GM12892 (cell line): Measurements from ENCODE around the gene TRPM3.

Experiments
- DNase-seq: peaks from one replicate; pipeline ENCODE4 v3.0.0; 2011; ENCODE audit not compliant: insufficient read length
- FAIRE-seq: peaks from 2 replicates; lab custom pipeline; 2011; peaks lifted over from hg19 to GRCh38; lab: Jason Lieb, UNC
- POLR2A ChIP-seq: IDR thresholded peaks from 2 replicates; pipeline ENCODE4 v1.6.1; 2011; ENCODE audit warnings: low read depth, low read length, control low read depth
- POLR2AphosphoS5 ChIP-seq: IDR thresholded peaks from 2 replicates; pipeline ENCODE4 v1.6.1; 2011; ENCODE audit warnings: low read depth, low read length, control low read depth
- TAF1 ChIP-seq: IDR thresholded peaks from 2 replicates; pipeline ENCODE4 v1.6.1; 2011; ENCODE audit warnings: low read depth, mild to moderate bottlenecking, control low read depth, low read length, borderline replicate concordance

The TRPM3 gene

DNA sequence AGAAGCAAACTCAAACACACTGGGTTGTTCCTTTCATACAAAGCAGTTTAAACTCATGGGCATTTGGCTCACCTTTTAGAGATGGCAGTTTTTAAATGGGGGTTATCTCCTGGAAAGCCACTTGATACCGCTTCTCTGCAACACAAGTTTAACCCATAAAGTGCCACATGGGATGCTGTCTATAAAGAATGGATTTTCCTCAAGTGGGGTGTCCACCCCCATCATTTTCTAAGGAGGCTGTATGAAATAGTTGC lies 528 bp upstream of the TRPM3 start:
- FAIRE-seq = no peak

DNA sequence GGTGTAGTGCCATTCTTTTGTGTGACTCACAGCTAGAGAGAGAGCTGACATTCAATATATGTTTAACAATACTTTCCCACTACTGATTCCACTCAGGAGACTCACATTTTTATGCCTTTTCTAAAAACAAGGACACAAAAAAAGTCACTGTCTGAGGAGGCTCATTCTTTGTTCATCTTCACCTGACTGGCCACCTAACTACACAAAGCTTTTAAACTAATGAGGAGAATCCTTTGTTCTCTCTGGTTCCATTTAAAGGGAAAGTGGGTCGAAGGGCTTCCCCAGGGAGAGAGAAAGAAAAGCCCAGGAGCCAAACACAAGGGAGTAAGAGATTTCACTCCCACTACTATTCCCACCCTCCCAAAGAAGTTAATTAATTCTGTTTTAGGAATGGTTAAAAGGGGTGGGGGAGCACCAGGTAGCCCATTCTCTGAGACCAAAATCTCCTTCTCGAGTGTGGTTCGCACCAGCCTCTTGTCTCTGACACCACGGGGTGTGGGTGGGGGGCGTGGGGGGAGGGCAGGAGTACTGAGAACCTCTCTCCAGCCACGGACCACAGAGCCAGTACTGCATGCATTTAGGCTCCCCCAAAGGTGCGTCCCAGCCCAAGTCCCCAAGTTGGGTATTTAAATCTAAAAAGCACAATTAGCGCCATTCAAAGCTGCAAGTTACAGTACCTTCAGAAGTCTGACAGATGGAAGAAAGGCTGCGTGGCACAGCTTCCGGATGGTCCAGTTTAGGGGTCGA lies 747 bp downstream of the TRPM3 start:
- no peak for DNase-seq
- no peak for FAIRE-seq
- TF ChIP-seq TAF1 = no peak
- TF ChIP-seq POLR2A = no peak
- TF ChIP-seq POLR2AphosphoS5 = no peak

More for the DNA sequence above, 528 bp upstream of the TRPM3 start:
- no peak for DNase-seq
- TF ChIP-seq TAF1 (no peak), POLR2A (no peak), POLR2AphosphoS5 (no peak)

- TF ChIP-seq TAF1 (no peak), POLR2AphosphoS5 (no peak), POLR2A (no peak)
- no peak for DNase-seq
- FAIRE-seq = no peak
Measured at GRCh38 chr9:71119746-71120145, 1.7 kb downstream of the TRPM3 start.

DNA sequence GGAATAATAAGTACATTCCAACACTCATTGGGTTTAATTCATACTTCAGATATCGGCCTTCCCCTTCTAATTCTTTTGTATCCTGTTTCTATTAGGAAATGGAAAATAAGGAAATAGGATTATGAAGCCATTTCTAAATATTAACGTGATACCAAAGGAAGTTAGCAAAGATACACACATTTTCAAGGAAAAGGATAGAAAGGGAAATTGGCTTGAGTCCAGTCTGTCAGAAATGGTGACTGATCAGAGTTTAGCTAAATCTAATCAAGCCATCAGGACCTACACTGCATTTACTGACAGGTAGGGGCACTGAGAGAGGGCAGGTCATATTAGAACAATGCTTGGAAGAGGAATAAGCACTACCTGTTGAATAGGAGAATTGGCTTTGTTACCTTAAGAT lies 3.1 kb downstream of the TRPM3 start:
- DNase-seq (no peak), FAIRE-seq (no peak)
- no peak for TF ChIP-seq TAF1
- no peak for TF ChIP-seq POLR2A
- no peak for TF ChIP-seq POLR2AphosphoS5

- TF ChIP-seq POLR2AphosphoS5 = no peak
- no peak for TF ChIP-seq POLR2A
- no peak for TF ChIP-seq TAF1
- no peak for DNase-seq
- FAIRE-seq = no peak
Measured at GRCh38 chr9:71115448-71115975, 5.9 kb downstream of the TRPM3 start.

GRCh38 chr9:71112866-71113265 lies 8.6 kb downstream of the TRPM3 start:
- no peak for DNase-seq
- no peak for FAIRE-seq
- TF ChIP-seq POLR2A = no peak
- TF ChIP-seq TAF1 = no peak

GRCh38 chr9:71108937-71109336 lies 12.5 kb downstream of the TRPM3 start:
- TF ChIP-seq POLR2AphosphoS5 (no peak), TAF1 (no peak), POLR2A (no peak)
- FAIRE-seq (no peak), DNase-seq (no peak)

- FAIRE-seq = no peak
- DNase-seq = no peak
- no peak for TF ChIP-seq TAF1
- TF ChIP-seq POLR2A = no peak
- TF ChIP-seq POLR2AphosphoS5 = no peak
Measured at GRCh38 chr9:71106992-71107391, 14.4 kb downstream of the TRPM3 start.

DNA sequence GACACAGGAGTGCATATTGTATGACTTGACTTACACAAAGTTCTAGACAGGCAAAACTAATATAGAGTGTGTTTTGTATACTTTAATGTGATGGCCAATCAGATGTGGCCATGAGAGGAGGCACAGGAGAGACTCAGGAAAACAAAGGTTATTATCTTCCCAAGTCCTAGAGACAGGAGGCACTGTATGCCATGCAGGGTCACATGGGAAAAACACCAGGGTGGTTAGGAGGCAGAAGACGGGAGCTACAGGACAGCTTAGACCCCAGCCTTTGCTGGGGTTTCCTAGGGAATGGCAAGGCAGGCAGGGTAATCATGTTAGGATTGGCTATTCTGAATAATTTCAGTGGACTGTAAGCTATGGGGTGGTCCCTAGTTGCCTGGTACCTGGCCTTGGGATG lies 16.2 kb downstream of the TRPM3 start:
- DNase-seq (no peak), FAIRE-seq (no peak)
- TF ChIP-seq POLR2AphosphoS5 (no peak), POLR2A (no peak), TAF1 (no peak)

- no peak for FAIRE-seq
- TF ChIP-seq POLR2AphosphoS5 (no peak), TAF1 (no peak), POLR2A (no peak)
- DNase-seq = no peak
Measured at GRCh38 chr9:71098801-71099200, 22.6 kb downstream of the TRPM3 start.

DNA sequence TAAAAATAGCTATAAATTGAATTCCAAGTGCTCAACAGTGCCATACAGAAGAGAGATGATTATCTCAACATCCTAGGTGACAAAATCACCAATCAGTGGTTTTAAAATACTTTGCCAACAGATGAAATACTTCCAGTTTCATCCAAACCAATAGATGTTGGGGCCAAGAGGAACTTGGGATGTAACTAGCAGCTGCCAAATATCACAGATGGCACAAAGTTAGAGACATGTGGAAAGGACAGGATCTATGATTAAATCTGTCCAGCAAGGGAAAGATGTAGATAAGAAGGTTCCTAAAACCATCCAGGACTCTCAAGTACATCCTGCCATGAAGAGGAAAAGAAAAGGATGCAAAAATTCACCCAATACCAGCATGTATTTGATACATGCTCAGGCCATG lies 23.8 kb downstream of the TRPM3 start:
- TF ChIP-seq POLR2AphosphoS5 (no peak), TAF1 (no peak), POLR2A (no peak)
- FAIRE-seq = no peak
- DNase-seq = no peak

DNA sequence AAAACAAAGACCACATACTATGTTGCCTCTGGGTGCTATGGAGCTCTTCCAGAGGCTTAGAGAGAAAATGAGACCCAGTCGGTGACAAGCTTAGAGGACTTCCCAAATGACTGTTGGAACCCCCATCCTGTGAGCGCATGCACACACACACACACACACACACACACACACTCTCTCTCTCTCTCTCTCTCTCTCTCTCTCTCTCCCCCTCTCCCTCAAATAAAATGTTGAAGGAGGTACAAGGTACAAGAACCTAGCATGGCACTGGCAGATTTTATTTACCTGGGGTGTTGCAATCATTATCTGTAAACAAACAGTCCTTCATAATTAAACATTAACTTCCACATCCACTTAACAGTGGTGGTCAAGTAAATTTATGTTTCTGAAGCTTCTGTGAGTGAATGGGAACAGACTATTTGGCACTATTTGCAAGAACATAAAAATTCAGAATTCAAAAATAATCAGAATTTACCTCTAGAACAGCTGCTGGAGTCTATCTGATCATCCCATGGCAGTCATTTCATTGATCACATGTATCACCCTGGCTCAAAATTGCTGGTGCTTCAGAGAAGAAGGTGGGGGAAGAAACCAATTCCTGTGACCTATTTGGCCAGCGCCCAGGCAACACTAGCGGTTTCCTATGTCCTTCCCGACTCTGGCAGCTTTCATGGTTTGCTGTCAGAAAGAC lies 24.9 kb downstream of the TRPM3 start:
- FAIRE-seq (no peak), DNase-seq (no peak)
- TF ChIP-seq POLR2A = no peak
- TF ChIP-seq POLR2AphosphoS5 = no peak
- TF ChIP-seq TAF1 = no peak
